Activated CD4-positive, alpha-beta T cell treated with anti-CD3 and anti-CD28 coated beads, Interleukin-2, Interleukin-4, amounts not matched to agents 100 ng/mL and 50 ng/mL, durations not matched to agents 16 hours and 8 hours (primary cell): Measurements from ENCODE around the gene RAB36.

Experiments used
- DNase-seq: peaks from one replicate; pipeline ENCODE4 v3.0.0-alpha.2; 2020; ENCODE audit warnings: low spot score

Gene RAB36

DNA sequence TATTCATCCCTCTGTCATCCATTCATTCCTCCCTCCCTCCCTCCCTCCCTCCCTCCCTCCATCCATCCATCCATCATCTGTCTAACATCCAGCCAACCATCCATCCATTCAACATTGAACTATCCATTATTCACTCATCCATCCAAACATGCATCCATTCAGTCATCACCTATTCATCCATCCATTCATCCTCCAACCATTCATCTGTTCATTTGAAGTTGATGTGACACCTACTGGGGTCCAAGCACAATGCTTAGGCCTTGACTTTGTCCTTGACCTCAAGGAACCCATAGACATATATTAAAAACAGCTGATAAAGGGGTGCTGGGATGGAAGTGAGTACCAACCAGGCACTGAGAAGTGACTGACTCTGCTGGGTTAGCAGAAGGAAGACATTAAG lies 61.6 kb downstream of the RAB36 start:
- no peak for DNase-seq

DNA sequence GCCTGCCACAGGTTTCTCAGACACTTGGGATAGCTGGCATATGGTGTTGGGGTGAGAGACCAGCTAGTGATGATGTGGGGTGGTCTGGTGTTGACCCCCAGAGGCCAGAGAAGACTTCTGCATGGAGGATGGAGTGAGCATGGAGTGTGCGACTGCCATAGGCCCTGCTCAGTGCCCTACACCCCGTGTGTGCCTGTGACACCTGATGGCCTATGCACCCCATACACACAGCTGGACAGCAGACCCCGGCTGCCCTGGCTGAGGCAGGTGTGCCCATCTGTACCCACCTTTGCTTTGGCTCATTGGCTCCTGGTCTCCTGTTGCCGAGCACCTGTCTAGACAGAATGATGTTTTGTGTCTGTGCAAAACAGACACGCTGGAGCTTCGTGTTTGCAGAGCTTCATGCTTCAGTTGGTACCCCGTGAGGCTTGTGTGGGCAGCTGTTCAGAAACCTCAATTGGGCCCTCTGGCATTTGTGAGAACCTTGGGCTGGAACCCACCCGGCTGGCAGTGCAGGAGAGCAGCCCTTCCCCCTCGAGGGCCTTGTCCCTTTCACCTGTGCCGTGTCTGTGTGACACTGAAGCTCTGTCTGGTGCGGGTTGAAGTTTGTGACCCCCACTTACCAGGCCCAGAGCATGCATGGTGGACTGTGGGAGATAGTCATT lies 62.6 kb downstream of the RAB36 start:
- no peak for DNase-seq

DNA sequence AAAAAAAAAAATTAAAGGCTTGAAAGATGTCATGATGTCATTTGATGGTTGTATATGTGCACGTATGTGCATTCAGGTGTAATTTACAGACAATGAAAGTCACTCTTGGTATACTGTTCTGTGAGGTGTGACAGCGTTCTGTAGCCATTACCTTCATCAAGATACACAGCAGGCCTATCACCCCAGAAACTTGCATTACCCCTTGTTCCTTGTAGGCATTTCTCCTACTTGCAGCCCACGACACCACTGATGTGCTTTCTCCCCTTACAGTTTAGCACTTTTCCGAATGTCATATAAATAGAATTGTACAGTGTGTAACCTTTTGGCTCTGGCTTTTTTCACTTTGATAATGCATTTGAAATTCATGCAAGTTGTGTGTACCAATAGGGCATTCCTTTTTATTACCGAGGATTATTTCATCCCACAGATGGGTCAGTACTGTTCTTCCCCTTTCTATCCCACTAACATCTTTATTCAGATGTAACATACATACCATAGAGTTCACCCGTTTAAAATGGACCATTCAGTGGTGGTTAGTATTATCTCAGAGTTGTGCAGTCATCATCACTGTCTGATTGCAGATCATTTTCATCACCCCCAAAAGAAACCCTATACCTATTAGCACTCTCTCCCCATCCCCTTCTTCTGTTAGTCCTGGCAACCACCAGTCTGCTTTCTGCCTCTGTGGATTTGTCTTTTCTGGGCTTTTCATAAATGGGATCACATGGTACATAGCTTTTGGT lies 65.3 kb downstream of the RAB36 start:
- DNase-seq, result no peak

DNA sequence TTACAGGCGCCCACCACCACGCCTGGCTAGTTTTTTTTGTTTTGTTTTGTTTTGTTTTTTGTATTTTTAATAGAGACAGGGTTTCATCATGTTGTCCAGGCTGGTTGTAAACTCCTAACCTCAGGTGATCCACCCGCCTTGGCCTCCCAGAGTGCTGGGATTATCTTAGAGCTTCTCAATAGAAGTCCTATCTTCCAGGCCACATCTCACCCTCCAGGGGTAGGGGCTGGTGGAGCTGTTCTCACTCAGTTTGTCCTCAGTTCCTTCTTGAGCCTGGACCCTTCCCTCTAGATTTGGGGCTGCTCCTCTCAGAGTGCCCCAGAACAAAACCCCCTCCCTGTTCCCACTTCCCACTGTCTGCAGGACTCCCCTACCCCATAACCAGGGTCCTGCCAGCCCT lies 66.3 kb downstream of the RAB36 start:
- no peak for DNase-seq

DNA sequence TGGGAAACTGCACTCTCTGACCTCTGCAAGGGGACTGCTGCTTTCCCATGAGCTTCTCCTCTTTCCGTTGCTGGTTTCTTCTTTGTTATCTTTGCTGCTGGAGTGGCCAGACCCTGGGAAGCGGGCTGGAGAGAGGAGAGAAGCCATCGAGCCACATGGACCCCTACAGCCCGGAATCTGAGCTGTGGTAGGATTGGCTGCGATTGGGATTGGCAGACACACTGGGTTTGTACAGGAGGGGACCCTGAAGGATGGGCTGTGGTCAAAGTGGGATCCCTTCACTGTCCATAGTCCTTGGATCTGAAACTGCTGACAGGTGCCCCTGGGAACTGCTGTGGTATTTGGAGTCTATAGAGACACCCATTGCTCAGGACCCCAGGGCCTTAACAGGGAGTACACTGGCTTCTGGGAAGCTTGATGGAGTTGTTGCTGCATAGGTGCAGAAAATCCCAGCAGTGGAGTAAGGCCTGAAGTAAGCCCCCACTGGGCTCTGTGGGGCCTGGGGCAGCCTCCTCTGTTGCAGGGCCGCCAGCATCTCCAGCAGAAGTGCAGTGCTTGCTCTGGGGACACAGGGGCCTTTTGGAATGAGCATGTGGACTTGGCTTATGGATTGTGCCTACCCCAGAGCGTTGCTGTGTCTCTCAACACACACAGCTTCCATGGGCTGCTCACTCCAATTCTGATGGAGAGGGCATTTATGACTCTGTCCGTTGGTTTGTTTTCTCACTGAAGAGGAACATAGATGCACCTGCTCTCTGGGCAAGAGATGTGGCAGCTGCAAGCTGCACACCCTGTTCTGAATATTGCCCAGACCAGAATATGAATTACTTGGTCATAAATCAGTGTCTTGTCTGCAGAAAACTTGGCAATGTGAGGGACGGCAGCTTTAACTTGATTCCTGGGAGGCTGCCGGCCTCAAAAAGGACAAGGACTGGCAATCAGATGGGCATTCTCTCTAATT lies 67.1 kb downstream of the RAB36 start:
- no peak for DNase-seq

DNA sequence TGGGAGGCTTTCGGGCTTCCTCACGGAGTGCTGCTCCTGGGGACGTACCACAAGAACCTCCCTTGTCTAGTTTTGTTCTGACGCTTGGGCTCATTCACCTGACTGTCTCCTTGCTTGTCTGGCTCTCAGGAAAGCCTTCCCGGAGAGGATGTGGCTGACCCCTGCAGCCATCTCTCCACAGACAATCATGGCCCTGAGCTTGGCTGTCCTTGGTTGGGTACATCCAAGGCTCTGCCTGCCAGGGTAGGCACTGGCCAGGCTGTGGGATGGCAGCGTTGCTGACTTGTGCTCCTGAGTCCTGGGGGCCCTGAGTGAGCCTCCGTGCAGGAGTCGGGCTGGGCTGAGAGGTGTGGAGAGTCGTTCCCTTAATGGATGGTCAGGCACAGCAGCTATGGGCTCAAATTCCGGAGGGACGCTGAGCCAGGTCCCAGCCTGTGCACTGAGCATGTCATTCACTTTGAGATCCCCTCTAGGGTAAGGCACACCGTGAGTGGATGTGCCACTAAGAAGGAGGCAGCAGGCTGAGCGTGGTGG lies 67.8 kb downstream of the RAB36 start:
- DNase-seq, result no peak

DNA sequence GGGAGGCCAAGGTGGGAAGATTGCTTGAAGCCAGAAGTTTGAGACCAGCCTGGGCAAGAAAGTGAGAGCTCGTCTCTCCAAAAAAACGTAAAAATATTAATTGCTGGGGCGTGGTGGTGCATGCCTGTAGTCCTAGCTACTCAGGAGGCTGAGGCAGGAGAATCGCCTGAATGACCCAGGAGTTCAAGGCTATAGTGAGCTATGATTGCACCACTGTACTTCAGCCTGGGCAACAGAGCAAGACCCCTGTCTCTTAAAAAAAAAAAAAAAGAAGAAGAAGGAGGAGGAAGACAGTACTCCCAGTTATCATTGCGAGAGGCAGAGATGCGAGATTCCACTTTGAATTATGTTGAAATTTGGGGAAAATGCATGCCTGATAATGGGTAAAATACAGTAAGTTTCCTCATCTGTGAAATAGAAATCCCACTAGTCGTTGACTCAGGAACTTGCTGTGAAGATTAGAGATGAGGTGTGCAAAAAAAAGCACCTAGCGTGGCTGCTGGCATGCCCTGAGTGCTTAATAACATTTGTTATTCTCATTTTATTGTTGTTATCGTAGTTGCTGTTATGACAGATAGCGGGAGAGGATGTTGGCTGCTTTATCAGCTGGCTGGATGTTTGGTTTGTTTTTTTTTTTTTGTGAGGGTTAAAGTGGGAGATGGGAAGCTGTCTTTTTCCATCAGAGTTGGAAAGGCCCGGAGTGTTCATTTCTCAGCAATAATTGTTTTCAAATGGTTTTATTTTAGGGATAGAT lies 68.5 kb downstream of the RAB36 start:
- DNase-seq, result no peak
